Liver (tissue), 9 donors: ENCODE results near the gene ACO2. TPM values are rescaled to one million over a fixed set of nuclear protein-coding genes. Genes with fewer than 3 reads are reported as not detected.

Experiments used
- DNase-seq: peaks from one replicate; pipeline ENCODE4 v3.0.0-alpha.2; 2017; ENCODE audit warnings: low spot score
- H3K27ac ChIP-seq, 2 donors: one replicate each; pipeline ENCODE4 v1.7.0; 2013; ENCODE audit warnings: inconsistent platforms in 2 of 2, low read length in 2 of 2, control low read depth in 1 of 2, low read depth in 1 of 2, mild to moderate bottlenecking in 1 of 2
- H3K27me3 ChIP-seq, 4 donors: one replicate each; pipeline versions ENCODE4 v1.6.1 to v1.7.0; 2013; ENCODE audit warnings: low read length in 3 of 4, inconsistent platforms in 1 of 4, mild to moderate bottlenecking in 1 of 4, moderate library complexity in 1 of 4; ENCODE audit not compliant: control insufficient read depth in 4 of 4, insufficient read depth in 4 of 4
- H3K36me3 ChIP-seq, 4 donors: one replicate each; pipeline versions ENCODE4 v1.6.1 to v1.7.0; 2013; ENCODE audit warnings: low read length in 3 of 4, mild to moderate bottlenecking in 3 of 4, low read depth in 1 of 4, moderate library complexity in 1 of 4; ENCODE audit not compliant: control insufficient read depth in 4 of 4, insufficient read depth in 3 of 4
- H3K4me1 ChIP-seq, 4 donors: one replicate each; pipeline versions ENCODE4 v1.6.1 to v1.7.0; 2013; ENCODE audit warnings: low read length in 3 of 4, mild to moderate bottlenecking in 3 of 4, moderate library complexity in 1 of 4; ENCODE audit not compliant: control insufficient read depth in 4 of 4, insufficient read depth in 4 of 4
- H3K4me3 ChIP-seq, 3 donors: one replicate each; pipeline versions ENCODE4 v1.6.1 to v1.7.0; 2013; ENCODE audit warnings: low read length in 3 of 3, control low read depth in 1 of 3, low read depth in 1 of 3, mild to moderate bottlenecking in 1 of 3
- H3K9ac ChIP-seq, 2 donors: one replicate each; pipeline ENCODE4 v1.7.0; 2013; ENCODE audit warnings: low read length in 2 of 2, mild to moderate bottlenecking in 2 of 2, moderate library complexity in 2 of 2, control low read depth in 1 of 2, low read depth in 1 of 2
- H3K9me3 ChIP-seq, 4 donors: one replicate each; pipeline versions ENCODE4 v1.6.1 to v1.7.0; 2013; ENCODE audit warnings: low read length in 3 of 4; ENCODE audit not compliant: control insufficient read depth in 4 of 4
- ATF3 ChIP-seq: IDR thresholded peaks from 2 replicates; pipeline ENCODE4 v1.6.1; 2016; ENCODE audit warnings: antibody characterized with exemption
- FOXA2 ChIP-seq: IDR thresholded peaks from 2 replicates; pipeline ENCODE4 v1.6.1; 2016; ENCODE audit warnings: antibody characterized with exemption
- HNF4A ChIP-seq, 2 donors: conservative IDR thresholded peaks; 2 replicates each; pipeline ENCODE4 v1.6.1; 2016; ENCODE audit warnings: antibody characterized with exemption in 2 of 2, mild to moderate bottlenecking in 2 of 2
- HNF4G ChIP-seq: IDR thresholded peaks from 2 replicates; pipeline ENCODE4 v1.6.1; 2016; ENCODE audit warnings: antibody characterized with exemption
- MAX ChIP-seq: IDR thresholded peaks from 2 replicates; pipeline ENCODE4 v1.6.1; 2016; ENCODE audit warnings: antibody characterized with exemption
- NR2F2 ChIP-seq: IDR thresholded peaks from 2 replicates; pipeline ENCODE4 v1.6.1; 2016; ENCODE audit warnings: antibody characterized with exemption
- REST ChIP-seq: IDR thresholded peaks from 2 replicates; pipeline ENCODE4 v1.6.1; 2016; ENCODE audit warnings: antibody characterized with exemption, mild to moderate bottlenecking
- RXRA ChIP-seq, 2 donors: IDR thresholded peaks; 2 replicates each; pipeline ENCODE4 v1.6.1; 2017 to 2018; ENCODE audit warnings: antibody characterized with exemption in 2 of 2, mild to moderate bottlenecking in 1 of 2
- TAF1 ChIP-seq: conservative IDR thresholded peaks from 2 replicates; pipeline ENCODE4 v1.6.1; 2016; ENCODE audit warnings: antibody characterized with exemption, mild to moderate bottlenecking
- WGBS: extraction: QIAGEN DNeasy Blood & Tissue Kit; methylation state at CpG from one replicate; pipeline ENCODE4 v1.1.7; 2013; 5-methylcytosine and 5-hydroxymethylcytosine counted together
- polyA plus RNA-seq, 2 donors: library from polyadenylated mRNA; stranded (reverse) in 1 of 2; unstranded in 1 of 2; fragments of 200-250 nt in 1 of 2; fragments of >200 nt in 1 of 2; fragmentation: Nextera tagmentation in 1 of 2; extraction: Ambion mirVana in 1 of 2; gene quantifications; one replicate each; pipeline versions ENCODE4 v1.2.1 to v1.2.3, GENCODE V29; 2013 to 2015
- total RNA-seq, 2 donors: library from RNA; depleted of rRNA; stranded (reverse); fragments of >200 nt; gene quantifications; one replicate each; pipeline ENCODE4 v1.2.3, GENCODE V29; 2014
- donor health status: healthy.
- donor health status: healthy.
- donor health status: healthy.
- donor health status: healthy.
- donor health status: healthy.

Gene ACO2
- total and polyA plus RNA-seq, 4 donors, result 45.3 to 76.1 (median 68.9) TPM

GRCh38 chr22:41567512-41567768, 98.5 kb downstream of the ACO2 start (continued):
- TF ChIP-seq REST (no peak), TAF1 (no peak)

- Histone ChIP-seq H3K4me1 (no peaks in the 10 kb centered on the region), H3K4me3 (no peak overlapping the region), H3K27me3 (no peaks in the 10 kb centered on the region), H3K27ac (no peak overlapping the region), H3K36me3 (no peaks in the 10 kb centered on the region), H3K9ac (no peak overlapping the region), H3K9me3 (no peaks in the 10 kb centered on the region)
- TF ChIP-seq ATF3 (no peak), HNF4A (conservative IDR thresholded peaks at IDR 0.05) (no peak), NR2F2 (no peak), HNF4G (no peak), RXRA (IDR thresholded peaks at IDR 0.05) (no peak), TAF1 (no peak), FOXA2 (no peak), MAX (no peak)
- 87% methylated on average over 7 of the region's 7 CpGs for WGBS
- no peak for DNase-seq
These were observed 99.9 kb downstream of the ACO2 start for GRCh38 chr22:41568811-41569210.

- Histone ChIP-seq H3K27me3 (no peaks in the 10 kb centered on the region), H3K27ac (no peak overlapping the region), H3K9me3 (no peaks in the 10 kb centered on the region), H3K4me3 (no peak overlapping the region), H3K9ac (no peak overlapping the region), H3K36me3 (no peaks in the 10 kb centered on the region), H3K4me1 (no peaks in the 10 kb centered on the region)
- no peak for DNase-seq
- TF ChIP-seq REST, result no peak
- TF ChIP-seq RXRA (IDR thresholded peaks at IDR 0.05), result no peak
- WGBS, result 84% methylated on average over 3 of the region's 3 CpGs
These were observed 101.3 kb downstream of the ACO2 start for GRCh38 chr22:41570221-41570620.
